Activated CD8-positive, alpha-beta memory T cell treated with anti-CD3 and anti-CD28 coated beads for 36 hours (primary cell): ENCODE data around the gene LAGE3. TPM values are rescaled to one million over a fixed set of nuclear protein-coding genes. Genes with fewer than 3 reads are reported as not detected.

Source experiments
- CTCF ChIA-PET: fragments of 350-600 bp; sonication (Branson Sonifier 250); formaldehyde crosslinking; loops from one replicate; lab custom pipeline; 2021; ENCODE audit warnings: antibody characterized with exemption; lab: Charles Lee
- POLR2A ChIA-PET: fragments of 350-600 bp; sonication (Branson Sonifier 250); formaldehyde crosslinking; loops from one replicate; lab custom pipeline; 2021; ENCODE audit warnings: antibody characterized with exemption; lab: Charles Lee
- total RNA-seq, 2 experiments: library from RNA; stranded (reverse); gene quantifications; one replicate each; pipeline ENCODE4 v1.2.3, GENCODE V29; 2021

LAGE3 gene
- total RNA-seq: 10 to 100 TPM; 64.7 to 64.9 TPM

GRCh38 chrX:154478728-154479622, at the start of gene LAGE3:
LAGE3 (minus strand) TSS chrX:154479281; CDS start chrX:154478915, 366 bp downstream.
- ChIA-PET POLR2A (interaction anchor here (1.0 kb wide), 1 partner anchor 50 kb away, joined by 4 read pairs; no protein-coding TSS in a partner anchor), CTCF (no interaction called here)

- POLR2A ChIA-PET: no interaction called here
- CTCF ChIA-PET: interaction anchor here (0.6 to 1.8 kb wide), 6 partner anchors 9 to 209 kb away, joined by 3 to 7 read pairs (median 4); partner anchors contain the start of gene SLC10A3
These were observed 48.0 kb upstream of the LAGE3 start for GRCh38 chrX:154526901-154527675.

- CTCF ChIA-PET: interaction anchor here (1.1 to 1.8 kb wide), 2 partner anchors 15 to 36 kb away, joined by 4 to 7 read pairs; partner anchors contain the start of gene SLC10A3
These were observed 46.8 kb upstream of the LAGE3 start for GRCh38 chrX:154525606-154526490.

GRCh38 chrX:154519389-154519788, 40.3 kb upstream of the LAGE3 start:
- ChIA-PET CTCF (no interaction called here), POLR2A (no interaction called here)

More at GRCh38 chrX:154525606-154526490, 46.8 kb upstream of the LAGE3 start:
- POLR2A ChIA-PET: no interaction called here

- ChIA-PET CTCF (no interaction called here), POLR2A (no interaction called here)
These were observed 38.2 kb upstream of the LAGE3 start for GRCh38 chrX:154517101-154517781.

- ChIA-PET CTCF (interaction anchor here (0.6 kb wide), 1 partner anchor 41 kb away, joined by 3 read pairs; no protein-coding TSS in a partner anchor), POLR2A (no interaction called here)
These were observed 37.6 kb upstream of the LAGE3 start for GRCh38 chrX:154516656-154517100.

GRCh38 chrX:154515966-154516655, 37.0 kb upstream of the LAGE3 start, which contains the start of gene FAM3A:
FAM3A (minus strand) TSS chrX:154516232; CDS start chrX:154515772, 460 bp downstream.
- CTCF ChIA-PET: interaction anchor here (0.6 kb wide), 1 partner anchor 40 kb away, joined by 3 read pairs; no protein-coding TSS in a partner anchor
- POLR2A ChIA-PET: no interaction called here

- POLR2A ChIA-PET: no interaction called here
- CTCF ChIA-PET: no interaction called here
These were observed 36.2 kb upstream of the LAGE3 start for GRCh38 chrX:154515090-154515965.

- ChIA-PET CTCF (no interaction called here), POLR2A (no interaction called here)
These were observed 34.6 kb upstream of the LAGE3 start for GRCh38 chrX:154513716-154514115.

- ChIA-PET CTCF (no interaction called here), POLR2A (no interaction called here)
These were observed 33.9 kb upstream of the LAGE3 start for GRCh38 chrX:154512879-154513553.

- POLR2A ChIA-PET: interaction anchor here (0.7 kb wide), 1 partner anchor 540 kb away, joined by 3 read pairs; the partner anchor contains the start of gene HCFC1
- CTCF ChIA-PET: no interaction called here
These were observed 32.7 kb upstream of the LAGE3 start for GRCh38 chrX:154511761-154512160.

GRCh38 chrX:154509455-154509854, 30.4 kb upstream of the LAGE3 start:
- CTCF ChIA-PET: no interaction called here
- POLR2A ChIA-PET: no interaction called here

GRCh38 chrX:154508384-154508745, 29.3 kb upstream of the LAGE3 start:
- POLR2A ChIA-PET: no interaction called here
- CTCF ChIA-PET: no interaction called here

- POLR2A ChIA-PET: no interaction called here
These were observed 28.7 kb upstream of the LAGE3 start for GRCh38 chrX:154507673-154508383.

GRCh38 chrX:154506483-154507332, 27.6 kb upstream of the LAGE3 start:
- CTCF ChIA-PET: no interaction called here
- POLR2A ChIA-PET: no interaction called here

More at GRCh38 chrX:154507673-154508383, 28.7 kb upstream of the LAGE3 start:
- CTCF ChIA-PET: no interaction called here
